ENCODE measurements around the gene CSHL1.
"Not testable (repeated sequence)": the region's sequence is repeated elsewhere in the genome, so short reads cannot be mapped to it uniquely, and the experiment has no call there.

CSHL1 gene

GRCh38 chr17:63918789-63919305, 7.8 kb upstream of the CSHL1 start, which contains the start of gene GH1:
GH1 (minus strand) TSS chr17:63918839; CDS start chr17:63918776, 63 bp downstream.
- DNase-seq (ENCODE audit: low read depth), result not testable (repeated sequence)

DNA sequence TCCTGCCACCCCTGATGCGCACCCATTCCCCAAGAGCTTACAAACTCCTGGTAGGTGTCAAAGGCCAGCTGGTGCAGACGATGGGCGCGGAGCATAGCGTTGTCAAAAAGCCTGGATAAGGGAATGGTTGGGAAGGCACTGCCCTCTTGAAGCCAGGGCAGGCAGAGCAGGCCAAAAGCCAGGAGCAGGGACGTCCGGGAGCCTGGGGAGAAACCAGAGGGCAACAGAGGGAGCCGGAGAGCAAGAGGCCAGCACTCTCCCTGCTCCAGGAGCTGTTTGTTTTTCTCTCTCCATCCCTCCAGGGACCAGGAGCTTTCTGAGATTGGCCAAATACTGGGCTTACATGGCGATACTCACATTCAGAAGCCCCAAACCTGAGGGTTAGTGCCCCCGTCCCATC, 7.2 kb upstream of the CSHL1 start:
- DNase-seq (ENCODE audit: low read depth), result no peak

DNA sequence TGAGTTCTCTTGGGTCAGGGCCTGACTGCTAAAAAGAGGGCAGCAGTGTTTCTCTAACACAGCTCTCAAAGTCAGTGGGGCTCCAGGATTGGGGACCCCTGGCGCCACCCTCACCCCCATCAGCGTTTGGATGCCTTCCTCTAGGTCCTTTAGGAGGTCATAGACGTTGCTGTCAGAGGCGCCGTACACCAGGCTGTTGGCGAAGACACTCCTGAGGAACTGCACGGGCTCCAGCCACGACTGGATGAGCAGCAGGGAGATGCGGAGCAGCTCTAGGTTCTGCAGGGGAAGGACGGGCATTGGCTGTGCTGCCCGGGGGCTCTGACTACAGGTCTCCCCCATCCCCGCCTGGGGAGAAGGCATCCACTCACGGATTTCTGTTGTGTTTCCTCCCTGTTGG, 6.6 kb upstream of the CSHL1 start:
- no peak for DNase-seq (ENCODE audit: low read depth)

DNA sequence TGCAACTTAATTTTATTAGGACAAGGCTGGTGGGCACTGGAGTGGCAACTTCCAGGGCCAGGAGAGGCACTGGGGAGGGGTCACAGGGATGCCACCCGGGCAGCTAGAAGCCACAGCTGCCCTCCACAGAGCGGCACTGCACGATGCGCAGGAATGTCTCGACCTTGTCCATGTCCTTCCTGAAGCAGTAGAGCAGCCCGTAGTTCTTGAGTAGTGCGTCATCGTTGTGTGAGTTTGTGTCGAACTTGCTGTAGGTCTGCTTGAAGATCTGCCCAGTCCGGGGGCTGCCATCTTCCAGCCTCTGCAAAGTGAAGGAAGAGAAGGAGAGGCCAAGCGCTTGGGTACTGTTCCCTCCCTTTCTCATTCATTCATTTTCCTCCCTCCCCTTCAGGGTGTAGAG, 6.1 kb upstream of the CSHL1 start:
- not testable (repeated sequence) for DNase-seq (ENCODE audit: low read depth)

- DNase-seq (ENCODE audit: low read depth), result no peak
Observed at GRCh38 chr17:63916566-63917185, 5.6 kb upstream of the CSHL1 start.

GRCh38 chr17:63915753-63916152, 4.7 kb upstream of the CSHL1 start:
- not testable (repeated sequence) for DNase-seq (ENCODE audit: low read depth)

GRCh38 chr17:63914471-63914870, 3.4 kb upstream of the CSHL1 start:
- DNase-seq (ENCODE audit: low read depth), result no peak

GRCh38 chr17:63911657-63912100, 621 bp upstream of the CSHL1 start:
- peak; percentile 54 for DNase-seq (ENCODE audit: low read depth)

- DNase-seq (ENCODE audit: low read depth), result no peak
Observed at GRCh38 chr17:63910096-63910495, 962 bp downstream of the CSHL1 start.

- DNase-seq (ENCODE audit: low read depth), result not testable (repeated sequence)
Observed at GRCh38 chr17:63909586-63909985, 1.5 kb downstream of the CSHL1 start.

- not testable (repeated sequence) for DNase-seq (ENCODE audit: low read depth)
Observed at GRCh38 chr17:63907161-63907778, 3.8 kb downstream of the CSHL1 start.

GRCh38 chr17:63904796-63905195, 6.3 kb downstream of the CSHL1 start:
- DNase-seq (ENCODE audit: low read depth), result not testable (repeated sequence)

DNA sequence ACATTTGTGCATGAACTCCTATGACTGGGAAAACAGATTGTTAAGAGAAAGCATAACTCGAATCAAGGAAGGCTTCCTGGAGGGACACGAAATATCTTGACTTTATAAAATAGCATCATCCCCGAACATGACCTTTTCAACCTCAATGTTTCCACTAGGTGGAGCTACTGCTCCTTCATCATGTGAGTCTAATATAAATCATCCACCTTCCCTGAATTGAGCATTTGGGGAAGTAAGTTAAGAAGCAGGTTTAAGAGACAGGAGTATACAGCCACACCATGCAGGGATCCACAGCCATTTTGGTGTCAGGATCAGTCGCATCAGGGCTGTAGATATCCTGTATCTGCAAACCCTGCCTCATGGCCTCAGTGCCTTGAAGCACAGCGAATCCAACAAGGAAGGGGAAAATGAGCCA, 7.3 kb downstream of the CSHL1 start:
- DNase-seq (ENCODE audit: low read depth), result not testable (repeated sequence)

GRCh38 chr17:63901971-63902370, 9.1 kb downstream of the CSHL1 start:
- not testable (repeated sequence) for DNase-seq (ENCODE audit: low read depth)

DNA sequence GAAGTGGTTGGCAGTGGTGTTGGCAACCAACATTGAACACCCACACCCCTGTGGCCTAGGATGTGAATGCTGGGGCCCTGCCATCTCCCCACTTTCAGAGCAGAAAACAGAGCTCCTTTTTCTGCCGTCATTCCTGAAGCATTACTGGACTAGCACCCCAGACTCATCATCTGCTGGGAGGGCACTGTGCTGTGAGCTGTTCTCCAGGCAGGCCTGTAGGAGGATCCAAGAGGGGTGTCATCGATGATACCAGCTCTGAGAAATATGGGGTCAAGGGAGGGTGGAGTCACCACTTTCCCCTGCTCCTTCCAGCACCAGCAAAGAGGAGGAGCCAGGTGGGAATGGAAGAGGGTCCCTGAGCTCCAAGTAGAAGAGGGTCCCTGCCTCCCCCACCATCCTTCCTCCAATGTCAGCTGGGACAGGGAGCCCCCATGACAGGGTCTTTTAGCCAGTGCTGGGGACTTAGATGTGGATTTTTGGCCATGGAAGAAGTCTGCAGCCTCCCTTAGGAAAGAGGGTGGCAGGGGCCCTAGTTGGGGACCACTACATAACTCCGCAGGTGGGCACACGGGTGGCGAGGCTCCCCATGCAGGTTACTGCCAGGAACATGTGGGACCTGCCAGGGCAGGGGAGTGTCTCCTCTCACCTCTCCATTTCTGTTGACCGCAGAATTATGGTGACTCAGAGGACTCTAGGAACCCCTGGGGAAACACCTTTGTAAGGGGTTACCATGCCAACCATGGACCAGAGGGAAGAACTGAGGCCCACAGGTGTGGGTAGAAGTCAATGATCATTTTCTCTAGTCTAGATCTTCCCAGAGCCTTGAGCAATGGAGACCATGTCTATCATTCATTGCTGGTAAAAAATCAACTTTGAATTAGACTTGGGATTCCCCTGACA, 11.9 kb downstream of the CSHL1 start:
- DNase-seq (ENCODE audit: low read depth), result not testable (repeated sequence)

- DNase-seq (ENCODE audit: low read depth), result not testable (repeated sequence)
Observed at GRCh38 chr17:63896524-63897354, 14.3 kb downstream of the CSHL1 start, which contains the start of gene CSH1. CSH1 (minus strand) TSS chr17:63896574; CDS start chr17:63896511, 63 bp downstream.

DNA sequence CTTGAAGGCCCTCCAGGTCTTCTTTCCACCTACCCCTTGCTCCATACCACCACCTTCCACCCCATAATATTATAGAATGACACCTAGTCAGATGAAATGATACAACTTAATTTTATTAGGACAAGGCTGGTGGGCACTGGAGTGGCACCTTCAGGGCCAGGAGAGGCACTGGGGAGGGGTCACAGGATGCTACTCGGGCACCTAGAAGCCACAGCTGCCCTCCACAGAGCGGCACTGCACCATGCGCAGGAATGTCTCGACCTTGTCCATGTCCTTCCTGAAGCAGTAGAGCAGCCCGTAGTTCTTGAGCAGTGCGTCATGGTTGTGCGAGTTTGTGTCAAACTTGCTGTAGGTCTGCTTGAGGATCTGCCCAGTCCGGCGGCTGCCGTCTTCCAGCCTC, 16.2 kb downstream of the CSHL1 start:
- DNase-seq (ENCODE audit: low read depth), result not testable (repeated sequence)

DNA sequence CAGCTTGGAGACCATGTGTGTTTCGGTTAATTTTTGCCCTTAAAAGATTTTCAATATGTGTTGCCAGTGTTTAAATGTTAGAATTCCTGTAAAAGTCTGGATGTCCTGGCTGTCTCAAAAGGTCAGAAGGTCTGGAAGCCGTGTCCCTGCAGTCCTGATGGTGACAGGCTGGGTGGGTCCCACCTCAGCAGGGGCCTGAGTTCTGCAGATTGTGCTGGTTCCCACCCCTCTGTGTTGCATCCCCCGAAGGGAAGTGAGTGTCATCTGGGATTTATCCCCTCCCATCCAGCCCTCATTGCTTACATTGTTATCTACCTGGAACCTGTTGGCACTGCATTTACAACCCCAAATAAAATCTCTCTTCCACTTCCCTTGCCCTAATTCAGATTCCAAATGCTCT, 17.0 kb downstream of the CSHL1 start:
- DNase-seq (ENCODE audit: low read depth), result not testable (repeated sequence)

DNA sequence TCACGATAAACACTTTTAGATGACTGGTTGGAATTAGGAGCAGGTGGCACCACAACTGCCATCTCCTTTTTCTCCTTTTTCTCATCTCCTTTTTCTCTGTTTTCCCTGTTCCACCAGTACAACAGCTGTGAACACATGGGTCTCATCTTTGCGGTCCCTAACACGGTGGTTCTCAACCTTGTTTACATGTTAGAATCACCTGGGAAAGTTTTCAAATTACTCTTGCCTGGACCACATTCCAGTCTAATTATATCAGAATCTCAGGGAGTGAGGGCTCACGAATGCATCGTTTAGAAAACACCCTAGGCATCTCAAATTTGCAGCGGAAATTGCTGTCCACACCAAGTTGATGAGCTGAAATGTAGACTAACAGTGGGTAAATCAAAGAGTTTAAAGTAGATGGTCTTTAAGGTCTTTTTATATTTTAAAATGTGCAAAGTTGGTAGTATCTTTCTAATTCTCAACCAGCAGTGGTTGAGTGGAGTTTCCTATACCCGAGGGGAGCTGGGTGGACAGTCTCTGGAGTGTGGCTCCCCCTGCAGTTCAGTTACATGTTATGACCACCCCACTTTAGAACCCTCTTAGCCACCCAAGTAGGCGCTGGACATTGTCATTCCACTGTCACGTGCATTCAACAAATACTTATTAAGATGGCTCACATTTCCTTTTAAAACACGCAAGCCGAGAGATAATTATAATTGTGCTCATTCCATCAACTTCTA, 18.6 kb downstream of the CSHL1 start:
- not testable (repeated sequence) for DNase-seq (ENCODE audit: low read depth)

- peak; percentile 13 for DNase-seq (ENCODE audit: low read depth)
Observed at GRCh38 chr17:63889026-63889848, 21.8 kb downstream of the CSHL1 start.

Data from activated T-cell treated with anti-CD3 and anti-CD28 coated beads for 24 hours (primary cell).